Measurements from ENCODE around the gene ATP6AP1.
A peak's percentile ranks its signal among the peaks of the same experiment; 100 is the strongest.

The ATP6AP1 gene

GRCh38 chrX:154408659-154409221, 19.7 kb upstream of the ATP6AP1 start:
- H3K9me3 Mint-ChIP-seq, result no peaks in the 10 kb centered on the region
- no peak for DNase-seq
- peak overlapping the region; percentile 75 for H3K27ac Mint-ChIP-seq
- peaks cover 12% of the 10 kb centered on the region for H3K27me3 Mint-ChIP-seq
- H3K4me3 Mint-ChIP-seq, result peak overlapping the region; percentile 71
- peaks cover 18% of the 10 kb centered on the region for H3K36me3 Mint-ChIP-seq (ENCODE audit: low read depth)
- H3K4me1 Mint-ChIP-seq (ENCODE audit: low read depth), result peaks cover 14% of the 10 kb centered on the region

- H3K36me3 Mint-ChIP-seq (ENCODE audit: low read depth), result peaks cover 21% of the 10 kb centered on the region
- H3K27ac Mint-ChIP-seq, result peak within 1 kb of the TSS; percentile 75
- peaks cover 14% of the 10 kb centered on the region for H3K4me1 Mint-ChIP-seq (ENCODE audit: low read depth)
- H3K4me3 Mint-ChIP-seq, result peak within 1 kb of the TSS; percentile 71
- peak; percentile 50 for DNase-seq
- peaks cover 15% of the 10 kb centered on the region for H3K27me3 Mint-ChIP-seq
- H3K9me3 Mint-ChIP-seq, result no peaks in the 10 kb centered on the region
Measured at GRCh38 chrX:154409222-154409871, 19.1 kb upstream of the ATP6AP1 start, which contains the start of gene DNASE1L1. DNASE1L1 (minus strand) TSS chrX:154409254; CDS start chrX:154405568, 3,686 bp downstream.

- DNase-seq, result peak; percentile 71
- Mint-ChIP-seq H3K4me1 (ENCODE audit: low read depth) (peaks cover 14% of the 10 kb centered on the region), H3K4me3 (peak overlapping the region; percentile 92), H3K27ac (peak overlapping the region; percentile 56), H3K36me3 (ENCODE audit: low read depth) (peaks cover 28% of the 10 kb centered on the region), H3K27me3 (peaks cover 15% of the 10 kb centered on the region), H3K9me3 (no peaks in the 10 kb centered on the region)
Measured at GRCh38 chrX:154411981-154412340, 16.5 kb upstream of the ATP6AP1 start.

GRCh38 chrX:154412468-154412867, 16.0 kb upstream of the ATP6AP1 start:
- peak overlapping the region; percentile 56 for H3K27ac Mint-ChIP-seq
- no peaks in the 10 kb centered on the region for H3K9me3 Mint-ChIP-seq
- peaks cover 15% of the 10 kb centered on the region for H3K27me3 Mint-ChIP-seq
- DNase-seq, result peak; percentile 44
- H3K36me3 Mint-ChIP-seq (ENCODE audit: low read depth), result peaks cover 28% of the 10 kb centered on the region
- peaks cover 14% of the 10 kb centered on the region for H3K4me1 Mint-ChIP-seq (ENCODE audit: low read depth)
- H3K4me3 Mint-ChIP-seq, result peak overlapping the region; percentile 92

GRCh38 chrX:154413142-154413541, 15.3 kb upstream of the ATP6AP1 start:
- peak overlapping the region; percentile 56 for H3K27ac Mint-ChIP-seq
- no peak for DNase-seq
- H3K4me1 Mint-ChIP-seq (ENCODE audit: low read depth), result peaks cover 14% of the 10 kb centered on the region
- H3K4me3 Mint-ChIP-seq, result peak overlapping the region; percentile 92
- no peaks in the 10 kb centered on the region for H3K9me3 Mint-ChIP-seq
- H3K36me3 Mint-ChIP-seq (ENCODE audit: low read depth), result peaks cover 28% of the 10 kb centered on the region
- peaks cover 15% of the 10 kb centered on the region for H3K27me3 Mint-ChIP-seq

- no peak for DNase-seq
- Mint-ChIP-seq H3K4me3 (no peak overlapping the region), H3K27me3 (peaks cover 3% of the 10 kb centered on the region), H3K4me1 (ENCODE audit: low read depth) (peaks cover 8% of the 10 kb centered on the region), H3K9me3 (no peaks in the 10 kb centered on the region), H3K36me3 (ENCODE audit: low read depth) (peaks cover 32% of the 10 kb centered on the region), H3K27ac (no peak overlapping the region)
Measured at GRCh38 chrX:154417157-154417556, 11.3 kb upstream of the ATP6AP1 start.

- H3K4me3 Mint-ChIP-seq, result no peak overlapping the region
Measured at GRCh38 chrX:154419189-154419588, 9.3 kb upstream of the ATP6AP1 start.

GRCh38 chrX:154419688-154420401, 8.6 kb upstream of the ATP6AP1 start:
- H3K4me1 Mint-ChIP-seq (ENCODE audit: low read depth), result peaks cover 3% of the 10 kb centered on the region
- peaks cover 22% of the 10 kb centered on the region for H3K36me3 Mint-ChIP-seq (ENCODE audit: low read depth)
- H3K27ac Mint-ChIP-seq, result no peak overlapping the region

More at GRCh38 chrX:154419189-154419588, 9.3 kb upstream of the ATP6AP1 start:
- H3K27me3 Mint-ChIP-seq, result no peaks in the 10 kb centered on the region
- peaks cover 3% of the 10 kb centered on the region for H3K4me1 Mint-ChIP-seq (ENCODE audit: low read depth)
- no peak overlapping the region for H3K27ac Mint-ChIP-seq
- no peaks in the 10 kb centered on the region for H3K9me3 Mint-ChIP-seq
- DNase-seq, result no peak
- peaks cover 22% of the 10 kb centered on the region for H3K36me3 Mint-ChIP-seq (ENCODE audit: low read depth)

GRCh38 chrX:154420402-154420756, 8.1 kb upstream of the ATP6AP1 start:
- Mint-ChIP-seq H3K36me3 (ENCODE audit: low read depth) (peaks cover 19% of the 10 kb centered on the region), H3K27me3 (no peaks in the 10 kb centered on the region), H3K9me3 (no peaks in the 10 kb centered on the region), H3K27ac (no peak overlapping the region), H3K4me1 (ENCODE audit: low read depth) (peaks cover 3% of the 10 kb centered on the region), H3K4me3 (no peak overlapping the region)
- no peak for DNase-seq

More at GRCh38 chrX:154419688-154420401, 8.6 kb upstream of the ATP6AP1 start:
- Mint-ChIP-seq H3K4me3 (no peak overlapping the region), H3K9me3 (no peaks in the 10 kb centered on the region), H3K27me3 (no peaks in the 10 kb centered on the region)
- no peak for DNase-seq

- H3K27ac Mint-ChIP-seq, result peak overlapping the region; percentile 77
- H3K4me1 Mint-ChIP-seq (ENCODE audit: low read depth), result peaks cover 24% of the 10 kb centered on the region
- DNase-seq, result no peak
- H3K9me3 Mint-ChIP-seq, result no peaks in the 10 kb centered on the region
- H3K4me3 Mint-ChIP-seq, result peak overlapping the region; percentile 79
- peaks cover 7% of the 10 kb centered on the region for H3K27me3 Mint-ChIP-seq
- H3K36me3 Mint-ChIP-seq (ENCODE audit: low read depth), result peaks cover 5% of the 10 kb centered on the region
Measured at GRCh38 chrX:154426916-154427770, 1.3 kb upstream of the ATP6AP1 start.

GRCh38 chrX:154429711-154430110, 1.2 kb downstream of the ATP6AP1 start:
- DNase-seq, result no peak
- peak overlapping the region; percentile 79 for H3K4me3 Mint-ChIP-seq
- peak overlapping the region; percentile 66 for H3K27ac Mint-ChIP-seq
- peaks cover 24% of the 10 kb centered on the region for H3K4me1 Mint-ChIP-seq (ENCODE audit: low read depth)
- H3K27me3 Mint-ChIP-seq, result peaks cover 14% of the 10 kb centered on the region
- peaks cover 28% of the 10 kb centered on the region for H3K36me3 Mint-ChIP-seq (ENCODE audit: low read depth)
- no peaks in the 10 kb centered on the region for H3K9me3 Mint-ChIP-seq

GRCh38 chrX:154430479-154430878, 2.0 kb downstream of the ATP6AP1 start:
- Mint-ChIP-seq H3K9me3 (no peaks in the 10 kb centered on the region), H3K27ac (peak overlapping the region; percentile 51), H3K4me3 (no peak overlapping the region), H3K36me3 (ENCODE audit: low read depth) (peaks cover 35% of the 10 kb centered on the region), H3K27me3 (peaks cover 14% of the 10 kb centered on the region), H3K4me1 (ENCODE audit: low read depth) (peaks cover 24% of the 10 kb centered on the region)
- no peak for DNase-seq

- H3K36me3 Mint-ChIP-seq (ENCODE audit: low read depth), result peaks cover 39% of the 10 kb centered on the region
- no peak for DNase-seq
- H3K9me3 Mint-ChIP-seq, result no peaks in the 10 kb centered on the region
- H3K27me3 Mint-ChIP-seq, result peaks cover 14% of the 10 kb centered on the region
- peaks cover 25% of the 10 kb centered on the region for H3K4me1 Mint-ChIP-seq (ENCODE audit: low read depth)
- H3K4me3 Mint-ChIP-seq, result no peak overlapping the region
- H3K27ac Mint-ChIP-seq, result peak overlapping the region; percentile 23
Measured at GRCh38 chrX:154430916-154431315, 2.4 kb downstream of the ATP6AP1 start.

- H3K4me1 Mint-ChIP-seq (ENCODE audit: low read depth), result peaks cover 29% of the 10 kb centered on the region
- H3K9me3 Mint-ChIP-seq, result no peaks in the 10 kb centered on the region
- no peak overlapping the region for H3K27ac Mint-ChIP-seq
- no peak for DNase-seq
- H3K27me3 Mint-ChIP-seq, result peaks cover 14% of the 10 kb centered on the region
- H3K4me3 Mint-ChIP-seq, result no peak overlapping the region
- H3K36me3 Mint-ChIP-seq (ENCODE audit: low read depth), result peaks cover 43% of the 10 kb centered on the region
Measured at GRCh38 chrX:154431341-154431740, 2.9 kb downstream of the ATP6AP1 start.
